Caco-2 (cell line): ENCODE results near the gene ENDOV. TPM values are rescaled to one million over a fixed set of nuclear protein-coding genes. Genes with fewer than 3 reads are reported as not detected.

Experiments used
- BruUV-seq: library from RNA; stranded (reverse); fragments of 400-500 nt; replicated peaks from 2 replicates; lab custom pipeline; 2021; lab: Mats Ljungman, UMichigan
- CTCF ChIA-PET: fragments of 300-600 bp; sonication (Branson Sonifier 250); formaldehyde crosslinking; loops from one replicate; lab custom pipeline; 2022; ENCODE audit warnings: antibody characterized with exemption; lab: Charles Lee
- POLR2A ChIA-PET: fragments of 300-600 bp; sonication (Branson Sonifier 250); formaldehyde crosslinking; loops from one replicate; lab custom pipeline; 2022; ENCODE audit warnings: antibody characterized with exemption; lab: Charles Lee
- DNase-seq, 2 experiments: peaks; one replicate each; pipeline versions ENCODE4 v3.0.0 to v3.0.0-alpha.2; 2020 to 2022
- H3K27me3 ChIP-seq: replicated peaks from 2 replicates; pipeline ENCODE4 v1.6.0; 2011; ENCODE audit warnings: low read length; ENCODE audit not compliant: control insufficient read depth, insufficient read depth
- H3K36me3 ChIP-seq: 2 replicates; pipeline ENCODE4 v1.5.1; 2011; ENCODE audit warnings: low read length; ENCODE audit not compliant: control insufficient read depth, insufficient read depth
- H3K4me1 ChIP-seq: fragments of 250-450 bp; sonication (Bioruptor Pico); 2 replicates; pipeline ENCODE4 v1.5.1; 2020; ENCODE audit warnings: mild to moderate bottlenecking
- H3K4me3 ChIP-seq: 2 replicates; pipeline ENCODE4 v1.5.1; 2011; ENCODE audit warnings: low read depth, mild to moderate bottlenecking, control low read depth, low read length
- H3K9me3 ChIP-seq: fragments of 250-450 bp; sonication (Bioruptor Pico); 2 replicates; pipeline ENCODE4 v1.5.1; 2020; ENCODE audit warnings: mild to moderate bottlenecking, moderate library complexity
- H3K27ac Mint-ChIP-seq: one replicate; pipeline ENCODE4 v1.8.0; 2022; ENCODE audit warnings: mixed read lengths; ENCODE audit not compliant: unreplicated experiment
- H3K27me3 Mint-ChIP-seq: one replicate; pipeline ENCODE4 v1.8.0; 2022; ENCODE audit warnings: mixed read lengths; ENCODE audit not compliant: insufficient read depth, unreplicated experiment
- H3K36me3 Mint-ChIP-seq: one replicate; pipeline ENCODE4 v1.8.0; 2022; ENCODE audit warnings: mild to moderate bottlenecking, mixed read lengths; ENCODE audit not compliant: insufficient read depth, unreplicated experiment
- H3K4me1 Mint-ChIP-seq: one replicate; pipeline ENCODE4 v1.8.0; 2022; ENCODE audit warnings: low read depth, mixed read lengths; ENCODE audit not compliant: unreplicated experiment
- H3K4me3 Mint-ChIP-seq: one replicate; pipeline ENCODE4 v1.8.0; 2022; ENCODE audit warnings: mild to moderate bottlenecking, moderate library complexity, mixed read lengths; ENCODE audit not compliant: unreplicated experiment
- H3K9me3 Mint-ChIP-seq: one replicate; pipeline ENCODE4 v1.8.0; 2022; ENCODE audit warnings: mixed read lengths; ENCODE audit not compliant: unreplicated experiment
- intact Hi-C: fragments of 100-400 bp; cut with micrococcal nuclease; formaldehyde crosslinking; loops from one replicate; pipeline ENCODE4 v1.10.0; 2022; ENCODE audit not compliant: unreplicated experiment
- microRNA-seq: library from miRNA; unstranded; fragments of <30 nt; microRNA quantifications from one replicate; pipeline ENCODE4 v1.2.0, GENCODE V29; 2022
- total RNA-seq: library from RNA; stranded (reverse); gene quantifications from 2 replicates; pipeline ENCODE4 v1.2.3, GENCODE V29; 2022
- TF ChIP-seq, protein P1 (sequence below), 2 experiments: fragments of 200-600 bp in 1 of 2; IDR thresholded peaks; 1 replicate in 1 of 2; 2 replicates in 1 of 2; pipeline versions ENCODE4 v1.5.1 to v1.8.0; 2011 to 2022; ENCODE audit warnings: antibody characterized with exemption in 1 of 2, control low read depth in 1 of 2, inconsistent platforms in 1 of 2, low read depth in 1 of 2, low read length in 1 of 2, mild to moderate bottlenecking in 1 of 2, moderate library complexity in 1 of 2; ENCODE audit not compliant: insufficient read depth in 1 of 2, severe bottlenecking in 1 of 2, unreplicated experiment in 1 of 2

Gene ENDOV
- total RNA-seq, 1 experiment from 2014 or later: 21.5 TPM

DNA sequence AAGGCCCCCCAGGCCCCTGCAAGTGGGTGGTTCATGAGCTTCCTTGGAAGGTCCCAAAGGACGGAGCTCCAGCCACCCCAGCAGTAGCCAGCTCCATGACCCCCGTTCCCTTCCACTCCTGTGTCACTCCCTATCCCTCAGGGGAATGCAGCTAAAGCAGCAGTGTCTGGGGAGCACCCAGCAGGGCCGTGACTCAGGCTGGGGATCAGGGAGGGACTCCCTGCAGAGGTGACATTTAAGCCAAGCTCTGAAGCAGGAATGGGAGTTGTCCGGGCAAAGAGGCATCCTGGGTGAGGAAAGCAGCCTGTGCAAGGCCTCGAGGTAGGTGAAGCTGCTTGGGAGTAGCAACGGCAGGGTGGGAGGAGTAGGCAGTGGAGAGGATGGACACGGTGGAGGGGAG lies 72.5 kb downstream of the ENDOV start:
- peaks cover 6% of the 10 kb centered on the region for H3K36me3 Mint-ChIP-seq
- H3K4me1 ChIP-seq: peaks cover 15% of the 10 kb centered on the region
- peaks cover 3% of the 10 kb centered on the region for H3K27me3 Mint-ChIP-seq
- ChIA-PET POLR2A (no interaction called here), CTCF (no interaction called here)
- H3K4me1 Mint-ChIP-seq: peaks cover 7% of the 10 kb centered on the region
- H3K27me3 ChIP-seq: no peaks in the 10 kb centered on the region
- BruUV-seq: no TSS peak
- no peaks in the 10 kb centered on the region for H3K9me3 Mint-ChIP-seq
- H3K9me3 ChIP-seq: no peaks in the 10 kb centered on the region
- TF ChIP-seq, protein P1, sequence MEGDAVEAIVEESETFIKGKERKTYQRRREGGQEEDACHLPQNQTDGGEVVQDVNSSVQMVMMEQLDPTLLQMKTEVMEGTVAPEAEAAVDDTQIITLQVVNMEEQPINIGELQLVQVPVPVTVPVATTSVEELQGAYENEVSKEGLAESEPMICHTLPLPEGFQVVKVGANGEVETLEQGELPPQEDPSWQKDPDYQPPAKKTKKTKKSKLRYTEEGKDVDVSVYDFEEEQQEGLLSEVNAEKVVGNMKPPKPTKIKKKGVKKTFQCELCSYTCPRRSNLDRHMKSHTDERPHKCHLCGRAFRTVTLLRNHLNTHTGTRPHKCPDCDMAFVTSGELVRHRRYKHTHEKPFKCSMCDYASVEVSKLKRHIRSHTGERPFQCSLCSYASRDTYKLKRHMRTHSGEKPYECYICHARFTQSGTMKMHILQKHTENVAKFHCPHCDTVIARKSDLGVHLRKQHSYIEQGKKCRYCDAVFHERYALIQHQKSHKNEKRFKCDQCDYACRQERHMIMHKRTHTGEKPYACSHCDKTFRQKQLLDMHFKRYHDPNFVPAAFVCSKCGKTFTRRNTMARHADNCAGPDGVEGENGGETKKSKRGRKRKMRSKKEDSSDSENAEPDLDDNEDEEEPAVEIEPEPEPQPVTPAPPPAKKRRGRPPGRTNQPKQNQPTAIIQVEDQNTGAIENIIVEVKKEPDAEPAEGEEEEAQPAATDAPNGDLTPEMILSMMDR (IDR thresholded peaks at IDR 0.05; ENCODE audit: insufficient read depth in 1 of 2, low read depth in 1 of 2, low read length in 1 of 2, severe bottlenecking in 1 of 2, unreplicated experiment in 1 of 2): no peak
- H3K4me3 Mint-ChIP-seq: no peak overlapping the region
- no peak overlapping the region for H3K27ac Mint-ChIP-seq
- no peaks in the 10 kb centered on the region for H3K36me3 ChIP-seq
- H3K4me3 ChIP-seq: no peak overlapping the region
- DNase-seq: no peak
- intact Hi-C loops: no loop called here

Small RNAs within 50 kb of the gene (microRNA-seq; reads per million reads assigned to microRNA genes)
- gene MIR4730: not detected

Other genes starting within 250 kb of the ENDOV start
- 1.3 and 1.8 TPM in 2 replicates for gene CARD14, start 245.1 kb upstream of the ENDOV start, total RNA-seq
- 39.5 and 42.8 TPM in 2 replicates for gene SGSH, start 194.8 kb upstream of the ENDOV start, total RNA-seq
- gene SLC26A11, start 194.7 kb upstream of the ENDOV start, total RNA-seq: 37.1 and 46.0 TPM in 2 replicates
- 61.4 and 70.5 TPM in 2 replicates for gene RNF213, start 154.3 kb upstream of the ENDOV start, total RNA-seq
- gene NPTX1, start 61.4 kb downstream of the ENDOV start, total RNA-seq: 0.57 and 1.5 TPM in 2 replicates
- 60.0 and 66.7 TPM in 2 replicates for gene RPTOR, start 129.7 kb downstream of the ENDOV start, total RNA-seq